Measurements from ENCODE around the gene PRICKLE2.

GRCh38 chr3:64247991-64248646, 22.9 kb upstream of the PRICKLE2 start:
- TF ChIP-seq EZH2phosphoT487 (IDR thresholded peaks at IDR 0.05; ENCODE audit: low read length): no peak
- TF ChIP-seq CTCF (IDR thresholded peaks at IDR 0.05; ENCODE audit: low read length): no peak

All from MM.1S (cell line).